ENCODE measurements around the gene NFIC.
A peak's percentile ranks its signal among the peaks of the same experiment; 100 is the strongest.

The NFIC gene

DNA sequence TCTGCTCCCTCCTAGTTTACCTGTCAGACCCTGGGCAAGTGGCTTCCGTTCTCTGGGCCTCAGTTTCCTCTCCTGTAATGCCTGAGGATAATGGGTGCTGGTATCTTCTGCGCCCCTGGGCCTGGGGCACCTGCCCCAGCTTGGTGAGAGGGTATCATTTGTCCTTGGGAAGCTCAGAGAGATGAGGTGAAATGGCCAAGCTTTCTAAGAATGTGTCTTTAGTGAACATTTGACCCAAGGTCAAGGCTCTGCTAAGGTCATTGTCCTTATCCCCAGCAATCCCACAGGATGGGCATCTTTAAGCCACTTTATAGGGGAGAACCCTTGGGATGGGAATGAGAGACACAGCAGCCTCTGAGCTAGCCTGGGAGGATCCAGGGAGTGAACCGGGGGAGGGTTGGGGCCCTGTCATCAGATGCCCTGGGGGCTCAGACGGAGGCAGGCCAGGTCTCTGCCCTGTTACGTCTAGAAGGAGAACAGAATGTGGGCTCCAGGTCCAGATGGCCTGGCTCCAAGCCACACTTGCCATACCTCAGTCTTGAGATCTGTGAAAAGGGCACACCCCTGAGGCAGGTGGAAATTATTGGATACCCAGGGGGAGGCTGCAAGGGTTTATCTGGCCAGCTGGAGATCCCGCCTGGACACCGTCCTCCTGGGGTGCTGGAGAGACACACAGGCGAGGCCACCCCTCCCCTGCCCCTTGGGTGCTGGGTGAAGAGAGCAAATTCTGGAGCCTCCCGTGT lies 1.1 kb upstream of the NFIC start:
- no peak for TF ChIP-seq CTCF (IDR thresholded peaks at IDR 0.05; ENCODE audit: low read depth, low read length, missing control alignments)
- DNase-seq (ENCODE audit: low read depth): no peak
- no peak overlapping the region; the same call in 1 of the 2 replicates for H3K4me3 ChIP-seq (ENCODE audit: low read depth, low read length)

DNA sequence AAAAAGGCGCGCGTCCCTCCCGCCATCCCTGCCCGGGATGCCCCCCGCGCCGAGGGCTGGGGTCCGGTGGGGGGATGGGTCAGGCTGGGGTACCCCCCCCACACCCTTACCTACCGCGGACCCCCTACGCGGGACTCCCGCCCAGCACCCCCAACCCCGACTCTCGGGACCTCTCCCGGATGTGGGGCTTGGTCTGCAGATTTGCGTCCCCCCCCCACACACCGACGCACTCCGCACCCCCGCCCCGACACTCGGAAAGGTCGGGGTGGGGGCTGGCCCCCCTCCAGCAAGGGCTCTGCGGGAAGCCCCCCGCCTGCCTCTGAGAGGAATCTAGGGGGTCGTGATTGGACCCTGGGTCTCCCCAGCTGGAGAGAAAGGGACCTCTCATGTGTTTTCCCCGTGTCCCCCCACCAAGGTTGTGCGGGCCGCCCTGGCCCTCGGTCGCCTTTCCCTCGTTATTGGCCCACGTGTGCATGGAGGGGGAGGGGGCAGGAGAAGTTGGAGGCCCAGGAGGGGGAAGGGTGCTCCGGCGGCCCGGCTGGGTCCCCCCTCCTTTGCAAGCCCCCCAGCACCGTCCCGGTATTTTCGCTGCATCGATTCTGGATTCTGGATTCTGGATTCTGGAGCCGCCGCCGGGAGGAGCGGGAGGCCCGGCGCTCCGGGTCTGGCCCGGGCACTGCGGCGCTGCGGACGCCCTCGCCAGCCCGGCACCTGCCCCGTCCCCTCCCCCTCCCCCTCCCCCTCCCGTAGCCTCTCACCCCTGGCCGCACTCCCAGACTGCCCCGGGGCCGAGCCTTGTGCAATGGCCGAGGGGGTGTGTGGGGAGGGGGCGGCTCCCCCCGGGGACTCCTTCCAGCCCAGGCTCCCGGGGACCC lies 607 bp downstream of the NFIC start:
- no peak for TF ChIP-seq CTCF (IDR thresholded peaks at IDR 0.05; ENCODE audit: low read depth, low read length, missing control alignments)
- no peak for DNase-seq (ENCODE audit: low read depth)
- peak overlapping the region; percentile 75 for H3K4me3 ChIP-seq (ENCODE audit: low read depth, low read length)

GRCh38 chr19:3367628-3368440 lies 1.5 kb downstream of the NFIC start:
- DNase-seq (ENCODE audit: low read depth): no peak
- no peak for TF ChIP-seq CTCF (IDR thresholded peaks at IDR 0.05; ENCODE audit: low read depth, low read length, missing control alignments)
- H3K4me3 ChIP-seq (ENCODE audit: low read depth, low read length): peak overlapping the region; percentile 75

DNA sequence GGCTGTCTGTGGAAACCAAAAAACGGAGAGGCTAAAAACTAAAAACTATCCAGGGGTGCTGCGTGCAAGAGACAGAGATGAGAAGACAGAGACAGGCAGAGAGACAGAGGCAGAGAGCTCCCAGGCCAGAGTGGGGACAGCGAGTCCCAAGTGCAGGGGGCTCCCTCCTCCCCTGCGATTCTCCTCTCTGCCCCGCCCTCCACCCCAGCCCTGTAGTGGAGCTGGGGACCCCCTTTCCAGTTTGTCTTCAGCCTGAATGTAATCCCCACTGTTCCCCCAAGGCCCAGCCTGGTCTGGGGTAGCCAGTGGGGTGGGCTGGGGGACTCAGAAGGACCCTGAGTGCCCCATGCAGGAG lies 2.0 kb downstream of the NFIC start:
- no peak for TF ChIP-seq CTCF (IDR thresholded peaks at IDR 0.05; ENCODE audit: low read depth, low read length, missing control alignments)
- no peak for DNase-seq (ENCODE audit: low read depth)
- H3K4me3 ChIP-seq (ENCODE audit: low read depth, low read length): peak overlapping the region; percentile 75

- peak overlapping the region; percentile 75 for H3K4me3 ChIP-seq (ENCODE audit: low read depth, low read length)
- DNase-seq (ENCODE audit: low read depth): no peak
- no peak for TF ChIP-seq CTCF (IDR thresholded peaks at IDR 0.05; ENCODE audit: low read depth, low read length, missing control alignments)
Measured at GRCh38 chr19:3368848-3369336, 2.5 kb downstream of the NFIC start.

- TF ChIP-seq CTCF (IDR thresholded peaks at IDR 0.05; ENCODE audit: low read depth, low read length, missing control alignments): no peak
- peak overlapping the region; percentile 75 for H3K4me3 ChIP-seq (ENCODE audit: low read depth, low read length)
- DNase-seq (ENCODE audit: low read depth): no peak
Measured at GRCh38 chr19:3369337-3370213, 3.2 kb downstream of the NFIC start.
